Activated CD8-positive, alpha-beta memory T cell treated with anti-CD3 and anti-CD28 coated beads, Interleukin-2, amount 50 U/mL, for 4 hours (primary cell): ENCODE data around the gene CD68.

ENCODE experiments used
- DNase-seq: peaks from one replicate; pipeline ENCODE4 v3.0.0-alpha.2; 2020

Gene CD68

GRCh38 chr17:7560172-7561027 lies 19.0 kb upstream of the CD68 start:
- DNase-seq, result peak; percentile 57

DNA sequence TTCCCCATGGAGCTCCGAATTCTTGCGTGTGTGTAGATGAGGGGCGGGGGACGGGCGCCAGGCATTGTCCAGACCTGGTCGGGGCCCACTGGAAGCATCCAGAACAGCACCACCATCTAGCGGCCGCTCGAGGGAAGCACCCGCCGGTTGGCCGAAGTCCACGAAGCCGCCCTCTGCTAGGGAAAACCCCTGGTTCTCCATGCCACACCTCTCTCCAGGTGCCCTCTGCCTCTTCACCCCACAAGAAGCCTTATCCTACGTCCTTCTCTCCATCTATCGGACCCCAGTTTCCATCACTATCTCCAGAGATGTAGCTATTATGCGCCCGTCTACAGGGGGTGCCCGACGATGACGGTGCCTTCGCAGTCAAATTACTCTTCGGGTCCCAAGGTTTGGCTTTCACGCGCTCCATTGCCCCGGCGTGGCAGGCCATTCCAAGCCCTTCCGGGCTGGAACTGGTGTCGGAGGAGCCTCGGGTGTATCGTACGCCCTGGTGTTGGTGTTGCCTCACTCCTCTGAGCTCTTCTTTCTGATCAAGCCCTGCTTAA lies 18.3 kb upstream of the CD68 start:
- peak; percentile 83 for DNase-seq

DNA sequence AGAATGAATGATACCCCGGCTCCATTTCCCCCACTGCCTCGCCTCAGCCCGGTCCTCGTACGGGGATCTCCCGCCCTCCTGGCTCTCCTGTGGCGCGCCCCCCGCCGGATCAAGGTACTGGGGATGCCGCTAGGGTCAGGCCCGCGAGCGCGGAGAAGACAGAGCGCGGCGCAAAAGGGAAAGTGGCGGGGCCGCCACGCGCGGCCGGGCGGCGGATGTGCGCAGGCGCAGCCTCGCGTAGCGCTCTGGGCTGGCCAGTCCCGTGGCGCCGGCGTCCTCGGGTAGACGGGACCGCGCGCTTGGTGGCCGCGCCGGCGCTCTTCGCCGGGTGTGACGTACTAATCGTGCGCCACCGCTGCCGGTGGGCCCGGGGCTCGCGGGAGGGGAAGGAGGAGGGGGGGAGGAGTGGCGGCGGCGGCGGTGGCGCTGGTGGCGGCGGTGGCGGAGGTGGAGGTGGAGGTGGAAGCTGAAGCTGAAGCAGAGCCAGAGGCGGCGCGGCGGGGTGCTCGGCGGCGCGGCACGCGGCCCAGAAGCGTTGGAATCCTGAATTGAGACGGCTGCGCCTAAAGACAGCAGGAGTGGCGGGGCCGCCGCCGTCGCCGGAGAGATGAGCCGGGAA lies 17.7 kb upstream of the CD68 start, which contains the start of gene SENP3:
TSS of gene SENP3 (plus strand) at position 331 of the 619 bp plus-strand sequence. CDS start 1,158 bp downstream, outside the sequence.
- peak; percentile 92 for DNase-seq

GRCh38 chr17:7562208-7562605 lies 17.2 kb upstream of the CD68 start:
- DNase-seq, result no peak

DNA sequence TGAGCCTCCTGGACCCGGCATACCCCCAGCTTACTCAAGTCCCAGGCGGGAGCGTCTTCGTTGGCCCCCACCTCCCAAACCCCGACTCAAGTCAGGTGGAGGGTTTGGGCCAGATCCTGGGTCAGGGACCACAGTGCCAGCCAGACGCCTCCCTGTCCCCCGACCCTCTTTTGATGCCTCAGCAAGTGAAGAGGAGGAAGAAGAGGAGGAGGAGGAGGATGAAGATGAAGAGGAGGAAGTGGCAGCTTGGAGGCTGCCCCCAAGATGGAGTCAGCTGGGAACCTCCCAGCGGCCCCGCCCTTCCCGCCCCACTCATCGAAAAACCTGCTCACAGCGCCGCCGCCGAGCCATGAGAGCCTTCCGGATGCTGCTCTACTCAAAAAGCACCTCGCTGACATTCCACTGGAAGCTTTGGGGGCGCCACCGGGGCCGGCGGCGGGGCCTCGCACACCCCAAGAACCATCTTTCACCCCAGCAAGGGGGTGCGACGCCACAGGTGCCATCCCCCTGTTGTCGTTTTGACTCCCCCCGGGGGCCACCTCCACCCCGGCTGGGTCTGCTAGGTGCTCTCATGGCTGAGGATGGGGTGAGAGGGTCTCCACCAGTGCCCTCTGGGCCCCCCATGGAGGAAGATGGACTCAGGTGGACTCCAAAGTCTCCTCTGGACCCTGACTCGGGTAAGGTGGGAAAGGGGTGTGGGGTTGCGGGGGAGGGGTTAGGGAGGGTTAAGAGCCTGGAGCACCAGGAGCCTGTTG lies 16.1 kb upstream of the CD68 start:
- no peak for DNase-seq

DNA sequence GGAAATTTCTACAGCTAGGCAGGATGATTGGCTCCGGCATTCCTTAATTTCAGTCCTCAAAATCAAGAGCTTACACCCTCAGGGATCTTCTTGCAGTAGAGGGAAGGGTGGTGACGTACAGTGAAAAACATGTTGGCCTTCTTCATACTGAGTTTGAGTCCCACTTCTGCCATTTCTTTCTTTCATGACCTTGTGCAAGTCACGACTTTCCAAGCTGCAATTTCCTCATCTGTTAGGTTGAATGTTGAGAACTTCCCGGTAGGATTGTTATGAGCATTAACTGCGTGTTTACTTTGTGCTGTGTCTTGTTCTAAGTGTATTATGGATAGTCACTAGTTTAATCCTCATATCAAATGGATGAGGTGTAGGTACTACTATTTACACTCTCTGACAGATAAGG lies 9.9 kb upstream of the CD68 start:
- DNase-seq, result no peak

DNA sequence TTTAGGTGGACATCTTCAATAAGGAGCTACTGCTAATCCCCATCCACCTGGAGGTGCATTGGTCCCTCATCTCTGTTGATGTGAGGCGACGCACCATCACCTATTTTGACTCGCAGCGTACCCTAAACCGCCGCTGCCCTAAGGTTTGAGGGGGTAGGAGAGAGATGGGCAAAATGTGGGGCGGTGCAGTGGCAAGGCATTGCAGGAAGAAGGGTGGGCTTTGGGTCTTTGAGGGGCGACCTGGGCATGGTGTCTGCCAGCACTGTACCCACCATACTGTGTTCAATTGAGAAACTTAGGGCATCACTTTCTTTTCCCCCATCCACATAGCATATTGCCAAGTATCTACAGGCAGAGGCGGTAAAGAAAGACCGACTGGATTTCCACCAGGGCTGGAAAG lies 9.1 kb upstream of the CD68 start:
- no peak for DNase-seq

- DNase-seq, result no peak
Observed at GRCh38 chr17:7572338-7572587, 7.2 kb upstream of the CD68 start.

GRCh38 chr17:7572588-7573323 lies 6.7 kb upstream of the CD68 start:
- DNase-seq, result peak; percentile 99

- peak; percentile 91 for DNase-seq
Observed at GRCh38 chr17:7573324-7574080, 5.9 kb upstream of the CD68 start.

GRCh38 chr17:7574176-7574953 lies 5.1 kb upstream of the CD68 start:
- DNase-seq, result no peak

GRCh38 chr17:7575481-7575883 lies 4.0 kb upstream of the CD68 start:
- no peak for DNase-seq

- no peak for DNase-seq
Observed at GRCh38 chr17:7575959-7576358, 3.5 kb upstream of the CD68 start.

DNA sequence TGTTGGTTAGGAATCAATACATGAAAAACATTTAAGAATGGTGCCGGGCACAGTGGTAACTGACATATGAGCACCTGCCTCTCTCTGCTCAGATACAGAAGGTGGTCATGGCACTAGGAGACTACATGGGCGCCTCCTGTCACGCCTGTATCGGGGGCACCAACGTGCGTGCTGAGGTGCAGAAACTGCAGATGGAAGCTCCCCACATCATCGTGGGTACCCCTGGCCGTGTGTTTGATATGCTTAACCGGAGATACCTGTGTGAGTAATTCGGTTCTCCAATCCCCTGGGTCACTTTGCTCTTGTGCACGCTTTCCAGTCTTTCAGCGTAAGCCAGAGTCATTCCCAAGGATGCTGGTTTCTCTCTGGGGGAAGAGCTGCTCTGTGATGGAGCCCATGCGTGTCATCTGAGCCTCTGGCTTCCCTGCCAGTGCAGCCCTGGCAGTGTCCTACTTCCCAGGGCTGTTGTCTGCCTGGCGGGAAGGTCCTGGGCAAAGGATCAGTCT lies 3.0 kb upstream of the CD68 start:
- no peak for DNase-seq

DNA sequence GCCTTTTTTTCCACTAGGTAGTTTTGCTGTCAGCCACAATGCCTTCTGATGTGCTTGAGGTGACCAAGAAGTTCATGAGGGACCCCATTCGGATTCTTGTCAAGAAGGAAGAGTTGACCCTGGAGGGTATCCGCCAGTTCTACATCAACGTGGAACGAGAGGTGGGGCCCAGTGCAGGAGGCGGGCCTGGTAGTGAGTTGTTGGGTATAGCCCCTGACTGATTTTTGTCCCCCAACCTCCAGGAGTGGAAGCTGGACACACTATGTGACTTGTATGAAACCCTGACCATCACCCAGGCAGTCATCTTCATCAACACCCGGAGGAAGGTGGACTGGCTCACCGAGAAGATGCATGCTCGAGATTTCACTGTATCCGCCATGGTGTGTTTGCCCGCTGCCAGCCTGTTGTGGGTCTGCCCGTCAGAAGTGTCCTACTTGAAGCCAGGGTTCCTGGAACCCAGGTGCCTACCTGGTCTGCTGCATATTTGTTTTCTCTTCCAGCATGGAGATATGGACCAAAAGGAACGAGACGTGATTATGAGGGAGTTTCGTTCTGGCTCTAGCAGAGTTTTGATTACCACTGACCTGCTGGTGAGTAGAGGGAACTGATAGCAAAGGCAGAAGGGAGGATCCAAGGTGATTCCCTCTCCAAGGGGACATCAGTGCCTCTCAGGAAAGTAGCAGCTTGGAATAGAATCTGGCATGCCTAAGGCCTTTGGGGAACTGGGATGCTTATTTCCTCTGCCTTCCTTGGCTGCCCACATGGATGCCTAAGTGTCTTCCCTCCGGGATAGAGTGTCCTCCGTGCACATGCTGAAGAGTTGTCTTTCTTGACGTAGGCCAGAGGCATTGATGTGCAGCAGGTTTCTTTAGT lies 1.9 kb upstream of the CD68 start:
- no peak for DNase-seq

DNA sequence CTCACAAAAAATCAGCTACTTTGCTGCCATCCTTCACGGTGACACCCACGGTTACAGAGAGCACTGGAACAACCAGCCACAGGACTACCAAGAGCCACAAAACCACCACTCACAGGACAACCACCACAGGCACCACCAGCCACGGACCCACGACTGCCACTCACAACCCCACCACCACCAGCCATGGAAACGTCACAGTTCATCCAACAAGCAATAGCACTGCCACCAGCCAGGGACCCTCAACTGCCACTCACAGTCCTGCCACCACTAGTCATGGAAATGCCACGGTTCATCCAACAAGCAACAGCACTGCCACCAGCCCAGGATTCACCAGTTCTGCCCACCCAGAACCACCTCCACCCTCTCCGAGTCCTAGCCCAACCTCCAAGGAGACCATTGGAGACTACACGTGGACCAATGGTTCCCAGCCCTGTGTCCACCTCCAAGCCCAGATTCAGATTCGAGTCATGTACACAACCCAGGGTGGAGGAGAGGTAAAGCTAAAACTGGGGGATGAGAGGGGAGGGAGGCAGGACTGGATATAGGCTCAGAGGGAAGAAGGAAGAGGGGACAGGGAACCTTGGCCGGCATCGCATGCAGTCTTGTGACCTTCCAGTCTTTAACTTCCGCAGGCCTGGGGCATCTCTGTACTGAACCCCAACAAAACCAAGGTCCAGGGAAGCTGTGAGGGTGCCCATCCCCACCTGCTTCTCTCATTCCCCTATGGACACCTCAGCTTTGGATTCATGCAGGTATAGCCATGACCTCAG lies 581 bp downstream of the CD68 start:
- DNase-seq, result no peak

GRCh38 chr17:7580604-7581575 lies 1.5 kb downstream of the CD68 start:
- no peak for DNase-seq
